GM18951 (cell line): ENCODE results near the gene PRSS36.

ENCODE experiments used
- POLR2A ChIP-seq: IDR thresholded peaks from 4 replicates; pipeline ENCODE4 v1.6.1; 2011; ENCODE audit warnings: mild to moderate bottlenecking; ENCODE audit not compliant: insufficient read length, insufficient read depth; ENCODE audit errors: extremely low read depth
- in situ Hi-C: fragments of 300-500 bp; cut with MboI; formaldehyde crosslinking; loops from one replicate; pipeline ENCODE4 v1.12.0; 2022; ENCODE audit warnings: low sequenced_read_pairs, mixed read lengths, inconsistent platforms; ENCODE audit not compliant: unreplicated experiment

Gene PRSS36

GRCh38 chr16:31189412-31189778 is 39.5 kb upstream of the PRSS36 start:
- in situ Hi-C loops: no loop called here
- no peak for TF ChIP-seq POLR2A

- in situ Hi-C loops: no loop called here
- no peak for TF ChIP-seq POLR2A
Measured at GRCh38 chr16:31188450-31189411, 38.9 kb upstream of the PRSS36 start.

- TF ChIP-seq POLR2A: no peak
Measured at GRCh38 chr16:31187808-31188189, 37.9 kb upstream of the PRSS36 start.

GRCh38 chr16:31186930-31187807 is 37.3 kb upstream of the PRSS36 start:
- TF ChIP-seq POLR2A: no peak
- in situ Hi-C loops: no loop called here

More at GRCh38 chr16:31187808-31188189, 37.9 kb upstream of the PRSS36 start:
- in situ Hi-C loops: no loop called here

- in situ Hi-C loops: no loop called here
- no peak for TF ChIP-seq POLR2A
Measured at GRCh38 chr16:31186176-31186575, 36.3 kb upstream of the PRSS36 start.

- in situ Hi-C loops: no loop called here
- no peak for TF ChIP-seq POLR2A
Measured at GRCh38 chr16:31185339-31185738, 35.5 kb upstream of the PRSS36 start.

- in situ Hi-C loops: no loop called here
- TF ChIP-seq POLR2A: no peak
Measured at GRCh38 chr16:31184888-31185287, 35.0 kb upstream of the PRSS36 start.

GRCh38 chr16:31183432-31184428 is 33.9 kb upstream of the PRSS36 start:
- no peak for TF ChIP-seq POLR2A
- in situ Hi-C loops: no loop called here

- in situ Hi-C loops: no loop called here
- no peak for TF ChIP-seq POLR2A
Measured at GRCh38 chr16:31182391-31182790, 32.5 kb upstream of the PRSS36 start.

GRCh38 chr16:31181102-31181830 is 31.4 kb upstream of the PRSS36 start:
- in situ Hi-C loops: no loop called here
- no peak for TF ChIP-seq POLR2A

- peak; percentile 100 for TF ChIP-seq POLR2A
- in situ Hi-C loops: no loop called here
Measured at GRCh38 chr16:31179747-31180459, 30.0 kb upstream of the PRSS36 start, which contains the start of gene FUS. Gene FUS, plus strand, starts transcription at chr16:31180139. Its CDS starts 76 bp downstream, at chr16:31180215.

GRCh38 chr16:31179219-31179746 is 29.4 kb upstream of the PRSS36 start:
- in situ Hi-C loops: no loop called here
- no peak for TF ChIP-seq POLR2A
